HG02759 (cell line): Measurements from ENCODE around the gene TAL1.
A peak's percentile ranks its signal among the peaks of the same experiment; 100 is the strongest.

Experiments
- ATAC-seq: cut with Tn5 transposase; IDR thresholded peaks from one replicate; pipeline ENCODE4 v1.9.1; 2021; ENCODE audit warnings: mild to moderate bottlenecking, moderate library complexity; ENCODE audit not compliant: unreplicated experiment

Gene TAL1

GRCh38 chr1:47189844-47190508 is 42.0 kb downstream of the TAL1 start, which contains the start of gene PDZK1IP1:
Gene PDZK1IP1, minus strand, starts transcription at chr1:47190036. Its CDS starts 104 bp downstream, at chr1:47189932.
- ATAC-seq: no peak

GRCh38 chr1:47188791-47189785 is 42.9 kb downstream of the TAL1 start:
- no peak for ATAC-seq

GRCh38 chr1:47187926-47188250 is 44.1 kb downstream of the TAL1 start:
- no peak for ATAC-seq

GRCh38 chr1:47187231-47187925 is 44.6 kb downstream of the TAL1 start:
- no peak for ATAC-seq

- no peak for ATAC-seq
Measured at GRCh38 chr1:47186267-47187185, 45.5 kb downstream of the TAL1 start.

GRCh38 chr1:47184822-47185677 is 47.0 kb downstream of the TAL1 start:
- ATAC-seq: no peak

GRCh38 chr1:47184090-47184821 is 47.8 kb downstream of the TAL1 start:
- no peak for ATAC-seq

- no peak for ATAC-seq
Measured at GRCh38 chr1:47183308-47184089, 48.5 kb downstream of the TAL1 start.

GRCh38 chr1:47182676-47183235 is 49.3 kb downstream of the TAL1 start:
- ATAC-seq: no peak

- ATAC-seq: no peak
Measured at GRCh38 chr1:47181955-47182675, 49.9 kb downstream of the TAL1 start.

- ATAC-seq: no peak
Measured at GRCh38 chr1:47181095-47181954, 50.7 kb downstream of the TAL1 start.

GRCh38 chr1:47180603-47181094 is 51.4 kb downstream of the TAL1 start:
- no peak for ATAC-seq

- no peak for ATAC-seq
Measured at GRCh38 chr1:47179988-47180563, 51.9 kb downstream of the TAL1 start.

- ATAC-seq: peak; percentile 90
Measured at GRCh38 chr1:47179017-47179987, 52.7 kb downstream of the TAL1 start.
